Measurements from ENCODE around the gene KCNH6. TPM values are rescaled to one million over a fixed set of nuclear protein-coding genes. Genes with fewer than 3 reads are reported as not detected.

Gene KCNH6
- total and polyA plus RNA-seq, 2 donors, result 0.05 to 0.25 TPM

DNA sequence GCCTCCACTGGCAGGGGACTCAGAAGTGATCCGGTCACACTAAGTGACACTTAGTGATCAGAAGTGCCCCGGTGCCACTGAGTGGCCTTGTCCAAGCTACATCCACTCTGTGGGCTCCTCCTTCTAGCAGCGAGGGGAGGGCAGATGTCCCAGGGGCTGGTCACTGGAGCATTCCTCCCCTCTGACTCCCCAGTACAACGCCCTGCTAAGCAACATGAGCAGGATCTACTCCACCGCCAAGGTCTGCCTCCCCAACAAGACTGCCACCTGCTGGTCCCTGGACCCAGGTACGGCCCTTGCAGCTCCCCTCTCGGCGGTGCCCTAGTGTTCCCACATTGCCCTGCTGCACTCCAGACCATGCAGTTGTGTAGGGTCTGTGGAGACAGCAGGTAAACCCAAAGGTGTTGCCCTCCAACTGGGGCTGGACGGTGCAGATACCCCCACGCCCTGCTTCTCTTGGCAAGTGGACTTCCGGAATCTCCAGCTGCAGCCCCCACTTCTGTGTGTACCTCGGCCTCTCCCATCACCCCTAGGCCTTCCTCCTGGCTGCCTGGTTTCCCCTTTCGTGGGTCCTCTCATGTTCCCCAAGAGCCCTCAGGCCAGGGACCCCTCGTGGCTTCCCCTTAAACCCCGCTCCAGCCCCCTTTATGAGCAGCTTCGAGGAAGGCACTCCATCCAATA lies 44.2 kb upstream of the KCNH6 start:
- Histone ChIP-seq H3K27me3 (ENCODE audit: control insufficient read depth in 2 of 2, insufficient read depth in 1 of 2, low read length in 1 of 2) (peaks cover 25 to 58% of the 10 kb centered on the region in 2 donors), H3K4me3 (ENCODE audit: low read length in 2 of 2) (no peak overlapping the region), H3K4me1 (ENCODE audit: control insufficient read depth in 2 of 2, insufficient read depth in 2 of 2, low read length in 2 of 2) (peaks cover 12 to 22% of the 10 kb centered on the region in 2 donors), H3K9me3 (ENCODE audit: control insufficient read depth in 2 of 2, insufficient read depth in 1 of 2, low read length in 1 of 2) (peaks cover 0 to 4% of the 10 kb centered on the region in 2 donors), H3K27ac (ENCODE audit: low read depth in 1 of 2, low read length in 1 of 2) (no peak overlapping the region), H3K36me3 (ENCODE audit: control insufficient read depth in 2 of 2, insufficient read depth in 2 of 2, low read length in 1 of 2) (no peaks in the 10 kb centered on the region)
- whole genome bisulfite sequencing, result 53% methylated on average over 16 of the region's 16 CpGs
- peak; percentile 24 to 80 (median 50) for DNase-seq (ENCODE audit: low read depth in 6 of 9, low spot score in 9 of 9)

- Histone ChIP-seq H3K4me3 (ENCODE audit: low read length in 2 of 2) (no peak overlapping the region), H3K4me1 (ENCODE audit: control insufficient read depth in 2 of 2, insufficient read depth in 2 of 2, low read length in 2 of 2) (peaks cover 12 to 22% of the 10 kb centered on the region in 2 donors), H3K27me3 (ENCODE audit: control insufficient read depth in 2 of 2, insufficient read depth in 1 of 2, low read length in 1 of 2) (peaks cover 20 to 54% of the 10 kb centered on the region in 2 donors), H3K9me3 (ENCODE audit: control insufficient read depth in 2 of 2, insufficient read depth in 1 of 2, low read length in 1 of 2) (peaks cover 2% of the 10 kb centered on the region in 2 donors), H3K27ac (ENCODE audit: low read depth in 1 of 2, low read length in 1 of 2) (no peak overlapping the region), H3K36me3 (ENCODE audit: control insufficient read depth in 2 of 2, insufficient read depth in 2 of 2, low read length in 1 of 2) (no peaks in the 10 kb centered on the region)
- DNase-seq (ENCODE audit: low read depth in 6 of 9, low spot score in 9 of 9), result no peak
- 83% methylated on average over 17 of the region's 17 CpGs for WGBS
Measured at GRCh38 chr17:63479495-63480184, 43.5 kb upstream of the KCNH6 start.

DNA sequence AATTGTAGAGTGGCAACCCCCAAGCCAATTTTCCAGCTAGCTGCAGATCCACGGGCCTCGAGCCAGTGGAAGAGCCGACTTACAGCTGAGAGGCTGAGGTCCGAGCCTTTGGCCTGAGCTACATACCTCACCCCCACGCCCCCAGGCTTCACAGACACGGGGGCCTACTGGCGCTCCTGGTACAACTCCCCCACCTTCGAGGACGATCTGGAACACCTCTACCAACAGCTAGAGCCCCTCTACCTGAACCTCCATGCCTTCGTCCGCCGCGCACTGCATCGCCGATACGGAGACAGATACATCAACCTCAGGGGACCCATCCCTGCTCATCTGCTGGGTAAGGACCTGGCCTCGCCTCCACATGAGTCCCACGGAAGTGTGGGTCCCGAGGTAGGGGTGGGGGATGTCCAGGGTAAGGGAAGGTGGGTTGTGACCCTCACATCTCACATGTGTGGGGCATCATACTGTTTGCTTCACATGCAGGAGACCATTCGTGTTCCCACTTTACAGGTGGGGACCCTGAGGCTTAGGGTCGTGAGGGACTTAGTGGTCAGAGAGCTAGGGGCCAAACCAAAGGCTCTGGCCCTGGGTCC lies 42.9 kb upstream of the KCNH6 start:
- Histone ChIP-seq H3K9me3 (ENCODE audit: control insufficient read depth in 2 of 2, insufficient read depth in 1 of 2, low read length in 1 of 2) (peaks cover 0 to 2% of the 10 kb centered on the region in 2 donors), H3K4me3 (ENCODE audit: low read length in 2 of 2) (no peak overlapping the region), H3K36me3 (ENCODE audit: control insufficient read depth in 2 of 2, insufficient read depth in 2 of 2, low read length in 1 of 2) (no peaks in the 10 kb centered on the region), H3K27me3 (ENCODE audit: control insufficient read depth in 2 of 2, insufficient read depth in 1 of 2, low read length in 1 of 2) (peaks cover 20 to 47% of the 10 kb centered on the region in 2 donors), H3K27ac (ENCODE audit: low read depth in 1 of 2, low read length in 1 of 2) (no peak overlapping the region), H3K4me1 (ENCODE audit: control insufficient read depth in 2 of 2, insufficient read depth in 2 of 2, low read length in 2 of 2) (peaks cover 12 to 22% of the 10 kb centered on the region in 2 donors)
- no peak for DNase-seq (ENCODE audit: low read depth in 6 of 9, low spot score in 9 of 9)
- WGBS, result 96% methylated on average over 21 of the region's 21 CpGs

DNA sequence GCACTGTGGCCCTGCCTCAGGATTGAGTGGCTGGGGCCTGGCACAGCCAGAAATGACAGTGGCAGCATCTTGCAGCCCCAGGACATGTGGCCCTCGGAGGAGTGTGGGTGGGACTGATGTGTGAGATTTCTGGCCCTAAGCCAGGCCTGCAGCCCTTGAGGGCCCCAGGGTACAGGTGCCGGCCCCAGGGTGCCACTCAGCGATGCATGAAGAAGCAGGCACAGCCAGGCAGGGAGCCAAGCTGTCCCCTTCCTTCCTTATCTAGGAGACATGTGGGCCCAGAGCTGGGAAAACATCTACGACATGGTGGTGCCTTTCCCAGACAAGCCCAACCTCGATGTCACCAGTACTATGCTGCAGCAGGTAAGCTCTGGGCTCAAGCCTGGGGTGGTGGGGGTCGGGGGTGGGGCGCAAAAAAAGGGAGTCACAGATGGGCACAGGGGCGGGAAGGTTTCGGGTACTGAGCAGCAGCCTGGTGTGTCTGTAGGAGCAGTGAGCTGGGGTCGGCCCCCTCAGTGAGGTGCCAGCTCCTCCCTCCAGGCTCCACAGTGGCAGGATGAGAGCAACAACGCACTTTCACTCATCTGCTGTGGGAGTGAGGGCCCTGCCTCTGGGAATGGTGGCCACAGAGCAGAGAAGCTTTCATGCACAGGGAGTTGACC lies 42.2 kb upstream of the KCNH6 start:
- H3K4me3 ChIP-seq (ENCODE audit: low read length in 2 of 2), result no peak overlapping the region
- H3K36me3 ChIP-seq (ENCODE audit: control insufficient read depth in 2 of 2, insufficient read depth in 2 of 2, low read length in 1 of 2), result no peaks in the 10 kb centered on the region
- WGBS, result 92% methylated on average over 11 of the region's 11 CpGs
- no peak for DNase-seq (ENCODE audit: low read depth in 6 of 9, low spot score in 9 of 9)
- H3K27ac ChIP-seq (ENCODE audit: low read depth in 1 of 2, low read length in 1 of 2), result no peak overlapping the region
- peaks cover 0 to 2% of the 10 kb centered on the region in 2 donors for H3K9me3 ChIP-seq (ENCODE audit: control insufficient read depth in 2 of 2, insufficient read depth in 1 of 2, low read length in 1 of 2)
- H3K27me3 ChIP-seq (ENCODE audit: control insufficient read depth in 2 of 2, insufficient read depth in 1 of 2, low read length in 1 of 2), result peaks cover 20 to 40% of the 10 kb centered on the region in 2 donors
- peaks cover 11 to 19% of the 10 kb centered on the region in 2 donors for H3K4me1 ChIP-seq (ENCODE audit: control insufficient read depth in 2 of 2, insufficient read depth in 2 of 2, low read length in 2 of 2)

- Histone ChIP-seq H3K4me1 (ENCODE audit: control insufficient read depth in 2 of 2, insufficient read depth in 2 of 2, low read length in 2 of 2) (peaks cover 6 to 14% of the 10 kb centered on the region in 2 donors), H3K4me3 (ENCODE audit: low read length in 2 of 2) (no peak overlapping the region), H3K9me3 (ENCODE audit: control insufficient read depth in 2 of 2, insufficient read depth in 1 of 2, low read length in 1 of 2) (peaks cover 0 to 2% of the 10 kb centered on the region in 2 donors), H3K27ac (ENCODE audit: low read depth in 1 of 2, low read length in 1 of 2) (no peak overlapping the region), H3K36me3 (ENCODE audit: control insufficient read depth in 2 of 2, insufficient read depth in 2 of 2, low read length in 1 of 2) (no peaks in the 10 kb centered on the region), H3K27me3 (ENCODE audit: control insufficient read depth in 2 of 2, insufficient read depth in 1 of 2, low read length in 1 of 2) (peaks cover 15 to 35% of the 10 kb centered on the region in 2 donors)
- DNase-seq (ENCODE audit: low read depth in 6 of 9, low spot score in 9 of 9), result no peak
- WGBS, result 95% methylated on average over 16 of the region's 16 CpGs
Measured at GRCh38 chr17:63481488-63481870, 41.7 kb upstream of the KCNH6 start.

DNA sequence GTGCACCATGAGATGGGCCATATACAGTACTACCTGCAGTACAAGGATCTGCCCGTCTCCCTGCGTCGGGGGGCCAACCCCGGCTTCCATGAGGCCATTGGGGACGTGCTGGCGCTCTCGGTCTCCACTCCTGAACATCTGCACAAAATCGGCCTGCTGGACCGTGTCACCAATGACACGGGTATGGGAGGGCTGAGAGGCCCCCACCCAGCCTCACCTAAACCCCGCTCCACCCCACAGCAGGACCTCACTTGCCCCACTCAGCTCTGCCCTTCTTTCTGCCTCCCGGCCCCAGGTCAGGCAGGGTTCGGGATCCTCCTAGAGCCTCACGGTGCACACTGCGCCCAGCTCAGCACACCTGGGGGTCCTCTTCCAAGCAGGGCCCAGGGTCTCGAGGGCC lies 40.6 kb upstream of the KCNH6 start:
- WGBS, result 97% methylated on average over 16 of the region's 16 CpGs
- peaks cover 0 to 2% of the 10 kb centered on the region in 2 donors for H3K9me3 ChIP-seq (ENCODE audit: control insufficient read depth in 2 of 2, insufficient read depth in 1 of 2, low read length in 1 of 2)
- H3K4me3 ChIP-seq (ENCODE audit: low read length in 2 of 2), result no peak overlapping the region

DNA sequence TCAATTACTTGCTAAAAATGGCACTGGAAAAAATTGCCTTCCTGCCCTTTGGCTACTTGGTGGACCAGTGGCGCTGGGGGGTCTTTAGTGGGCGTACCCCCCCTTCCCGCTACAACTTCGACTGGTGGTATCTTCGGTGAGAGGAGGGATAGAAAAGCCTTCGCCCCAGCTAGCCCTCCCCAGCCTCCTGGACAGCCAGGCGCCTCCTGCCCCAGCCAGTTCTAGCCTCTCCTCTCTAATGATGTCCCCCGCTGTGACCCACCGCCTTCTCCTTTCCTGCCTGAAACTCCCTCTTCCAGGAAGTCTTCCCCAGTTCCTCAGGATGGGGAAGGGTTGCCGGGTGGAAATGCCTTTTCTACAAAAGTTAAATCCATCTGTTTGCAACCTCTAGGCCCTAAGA lies 40.1 kb upstream of the KCNH6 start:
- no peak overlapping the region for H3K27ac ChIP-seq (ENCODE audit: low read depth in 1 of 2, low read length in 1 of 2)
- WGBS, result 96% methylated on average over 10 of the region's 10 CpGs
- H3K27me3 ChIP-seq (ENCODE audit: control insufficient read depth in 2 of 2, insufficient read depth in 1 of 2, low read length in 1 of 2), result peaks cover 1 to 21% of the 10 kb centered on the region in 2 donors
- H3K36me3 ChIP-seq (ENCODE audit: control insufficient read depth in 2 of 2, insufficient read depth in 2 of 2, low read length in 1 of 2), result no peaks in the 10 kb centered on the region
- peaks cover 0 to 5% of the 10 kb centered on the region in 2 donors for H3K4me1 ChIP-seq (ENCODE audit: control insufficient read depth in 2 of 2, insufficient read depth in 2 of 2, low read length in 2 of 2)
- H3K9me3 ChIP-seq (ENCODE audit: control insufficient read depth in 2 of 2, insufficient read depth in 1 of 2, low read length in 1 of 2), result peaks cover 0 to 2% of the 10 kb centered on the region in 2 donors
- no peak for DNase-seq (ENCODE audit: low read depth in 6 of 9, low spot score in 9 of 9)
- no peak overlapping the region for H3K4me3 ChIP-seq (ENCODE audit: low read length in 2 of 2)

More for the DNA sequence above, 40.6 kb upstream of the KCNH6 start:
- DNase-seq (ENCODE audit: low read depth in 6 of 9, low spot score in 9 of 9), result no peak
- no peak overlapping the region for H3K27ac ChIP-seq (ENCODE audit: low read depth in 1 of 2, low read length in 1 of 2)
- peaks cover under 1 to 11% of the 10 kb centered on the region in 2 donors for H3K4me1 ChIP-seq (ENCODE audit: control insufficient read depth in 2 of 2, insufficient read depth in 2 of 2, low read length in 2 of 2)
- H3K36me3 ChIP-seq (ENCODE audit: control insufficient read depth in 2 of 2, insufficient read depth in 2 of 2, low read length in 1 of 2), result no peaks in the 10 kb centered on the region
- peaks cover 7 to 26% of the 10 kb centered on the region in 2 donors for H3K27me3 ChIP-seq (ENCODE audit: control insufficient read depth in 2 of 2, insufficient read depth in 1 of 2, low read length in 1 of 2)

GRCh38 chr17:63483655-63484575 lies 39.2 kb upstream of the KCNH6 start:
- Histone ChIP-seq H3K9me3 (ENCODE audit: control insufficient read depth in 2 of 2, insufficient read depth in 1 of 2, low read length in 1 of 2) (peaks cover 0 to 2% of the 10 kb centered on the region in 2 donors), H3K27ac (ENCODE audit: low read depth in 1 of 2, low read length in 1 of 2) (no peak overlapping the region), H3K4me1 (ENCODE audit: control insufficient read depth in 2 of 2, insufficient read depth in 2 of 2, low read length in 2 of 2) (no peaks in the 10 kb centered on the region), H3K27me3 (ENCODE audit: control insufficient read depth in 2 of 2, insufficient read depth in 1 of 2, low read length in 1 of 2) (peaks cover 0 to 12% of the 10 kb centered on the region in 2 donors), H3K36me3 (ENCODE audit: control insufficient read depth in 2 of 2, insufficient read depth in 2 of 2, low read length in 1 of 2) (no peaks in the 10 kb centered on the region), H3K4me3 (ENCODE audit: low read length in 2 of 2) (no peak overlapping the region)
- WGBS, result 98% methylated on average over 16 of the region's 16 CpGs
- DNase-seq (ENCODE audit: low read depth in 6 of 9, low spot score in 9 of 9), result no peak
